SK-N-SH (cell line): ENCODE measurements around the gene NR2F1-AS1. TPM values are rescaled to one million over a fixed set of nuclear protein-coding genes. Genes with fewer than 3 reads are reported as not detected.
A peak's percentile ranks its signal among the peaks of the same experiment; 100 is the strongest.

Experiments used
- CTCF ChIA-PET: fragments of 300-600, 350-600 bp; formaldehyde crosslinking; extraction: SDS; loops from one replicate; lab custom pipeline; 2021; lab: Yijun Ruan, JAX
- POLR2A ChIA-PET: fragments of 350-600 bp; sonication (Branson Sonifier 250); formaldehyde crosslinking; extraction: SDS; loops from one replicate; lab custom pipeline; 2020; ENCODE audit warnings: antibody characterized with exemption, inconsistent platforms; lab: Yijun Ruan, JAX
- DNase-seq: peaks from one replicate; pipeline ENCODE4 v3.0.0; 2012
- H2AFZ ChIP-seq: fragments of 200-600 bp; sonication (generic); 2 replicates; pipeline ENCODE4 v1.8.1; 2016; ENCODE audit warnings: antibody characterized with exemption, mild to moderate bottlenecking, low read depth
- H3F3A ChIP-seq: fragments of 200-600 bp; sonication (generic); replicated peaks from 2 replicates; pipeline ENCODE3; 2016; ENCODE audit warnings: antibody characterized with exemption, mild to moderate bottlenecking; ENCODE audit not compliant: insufficient read depth
- H3K27ac ChIP-seq, 2 experiments: fragments of 200-500 bp in 1 of 2; fragments of 200-600 bp in 1 of 2; sonication (Bioruptor generic) in 1 of 2; sonication (generic), shearing (Covaris generic) in 1 of 2; 2 replicates each; pipeline versions ENCODE4 v1.5.1 to v1.6.1; 2014 to 2016; ENCODE audit warnings: low read depth in 2 of 2, inconsistent platforms in 1 of 2, low read length in 1 of 2, mild to moderate bottlenecking in 1 of 2, mixed read lengths in 1 of 2
- H3K27me3 ChIP-seq: fragments of 200-600 bp; sonication (generic), shearing (Covaris generic); 2 replicates; pipeline ENCODE4 v1.6.1; 2016; ENCODE audit warnings: mixed run types; ENCODE audit not compliant: insufficient read depth
- H3K36me3 ChIP-seq, 2 experiments: fragments of 200-500 bp in 1 of 2; fragments of 200-600 bp in 1 of 2; sonication (Bioruptor generic) in 1 of 2; sonication (generic) in 1 of 2; replicated peaks in 1 of 2; 2 replicates each; pipeline versions ENCODE3 to v1.5.1; 2014 to 2016; ENCODE audit warnings: low read length in 1 of 2, mild to moderate bottlenecking in 1 of 2; ENCODE audit not compliant: insufficient read depth in 2 of 2, control insufficient read depth in 1 of 2
- H3K4me1 ChIP-seq, 2 experiments: fragments of 200-500 bp in 1 of 2; fragments of 200-600 bp in 1 of 2; sonication (Bioruptor generic) in 1 of 2; sonication (generic), shearing (Covaris generic) in 1 of 2; 2 replicates each; pipeline versions ENCODE4 v1.5.1 to v1.6.1; 2014 to 2016; ENCODE audit warnings: low read depth in 1 of 2, low read length in 1 of 2, mixed run types in 1 of 2; ENCODE audit not compliant: insufficient read depth in 2 of 2, control insufficient read depth in 1 of 2
- H3K4me2 ChIP-seq: fragments of 200-600 bp; sonication (generic), shearing (Covaris generic); 2 replicates; pipeline ENCODE4 v1.6.1; 2017; ENCODE audit warnings: mixed run types
- H3K4me3 ChIP-seq, 2 experiments: fragments of 200-500 bp in 1 of 2; fragments of 200-600 bp in 1 of 2; sonication (Bioruptor generic) in 1 of 2; sonication (generic), shearing (Covaris generic) in 1 of 2; 2 replicates each; pipeline versions ENCODE4 v1.5.1 to v1.8.1; 2014 to 2016; ENCODE audit warnings: low read depth in 2 of 2, inconsistent platforms in 1 of 2, low read length in 1 of 2, mild to moderate bottlenecking in 1 of 2, mixed read lengths in 1 of 2, moderate library complexity in 1 of 2
- H3K79me2 ChIP-seq: fragments of 200-600 bp; sonication (generic); 2 replicates; pipeline ENCODE4 v1.8.1; 2017; ENCODE audit warnings: mild to moderate bottlenecking; ENCODE audit not compliant: insufficient read depth
- H3K9ac ChIP-seq: fragments of 200-600 bp; sonication (generic); 2 replicates; pipeline ENCODE4 v1.6.1; 2017; ENCODE audit warnings: mixed run types
- H3K9me2 ChIP-seq: fragments of 200-600 bp; sonication (generic); 2 replicates; pipeline ENCODE4 v1.6.1; 2017; ENCODE audit warnings: mixed run types
- H3K9me3 ChIP-seq: fragments of 200-600 bp; sonication (generic); 2 replicates; pipeline ENCODE4 v1.6.1; 2017; ENCODE audit warnings: mixed run types, mild to moderate bottlenecking, moderate library complexity
- H4K20me1 ChIP-seq: fragments of 200-600 bp; sonication (generic); 2 replicates; pipeline ENCODE4 v1.6.1; 2017; ENCODE audit warnings: mild to moderate bottlenecking, mixed run types; ENCODE audit not compliant: insufficient read depth
- CHD2 ChIP-seq: fragments of 150-350 bp; IDR thresholded peaks from 2 replicates; pipeline ENCODE4 v1.6.1; 2018; ENCODE audit warnings: low read length; ENCODE audit not compliant: partially characterized antibody
- ELF1 ChIP-seq: IDR thresholded peaks from 2 replicates; pipeline ENCODE4 v1.4.0; 2012
- EP300 ChIP-seq, 2 experiments: IDR thresholded peaks; 2 replicates each; pipeline versions ENCODE4 v1.4.0 to v1.6.1; 2012; ENCODE audit warnings: borderline replicate concordance in 1 of 2, low read depth in 1 of 2, low read length in 1 of 2
- EZH2phosphoT487 ChIP-seq: fragments of 200-600 bp; sonication (generic); IDR thresholded peaks from 2 replicates; pipeline ENCODE4 v1.6.1; 2017; ENCODE audit warnings: low read depth, mixed run types, mild to moderate bottlenecking, antibody characterized with exemption, moderate library complexity, borderline replicate concordance
- FOSL2 ChIP-seq: IDR thresholded peaks from 2 replicates; pipeline ENCODE4 v1.4.0; 2012; ENCODE audit warnings: low read depth, mild to moderate bottlenecking, moderate library complexity, borderline replicate concordance
- FOXJ3 ChIP-seq: sonication (generic); formaldehyde crosslinking; IDR thresholded peaks from 2 replicates; pipeline ENCODE4 v1.5.1; 2020; ENCODE audit warnings: mild to moderate bottlenecking, missing genetic modification reagents
- FOXM1 ChIP-seq: IDR thresholded peaks from 2 replicates; pipeline ENCODE4 v1.4.0; 2012; ENCODE audit warnings: low read depth, mild to moderate bottlenecking
- GABPA ChIP-seq: IDR thresholded peaks from 2 replicates; pipeline ENCODE4 v1.4.0; 2012; ENCODE audit warnings: low read depth, mild to moderate bottlenecking
- GATA2 ChIP-seq: sonication (generic); formaldehyde crosslinking; IDR thresholded peaks from 2 replicates; pipeline ENCODE4 v1.5.0; 2020; ENCODE audit warnings: mild to moderate bottlenecking, missing genetic modification reagents
- MEF2A ChIP-seq: IDR thresholded peaks from 2 replicates; pipeline ENCODE4 v1.4.0; 2012; ENCODE audit warnings: low read depth, borderline replicate concordance
- MXI1 ChIP-seq: IDR thresholded peaks from 2 replicates; pipeline ENCODE4 v1.6.1; 2012; ENCODE audit warnings: mild to moderate bottlenecking, low read depth, low read length, improper control_type of control experiment
- NFIC ChIP-seq: IDR thresholded peaks from 2 replicates; pipeline ENCODE4 v1.4.0; 2012; ENCODE audit warnings: borderline replicate concordance
- POLR2AphosphoS5 ChIP-seq: IDR thresholded peaks from 2 replicates; pipeline ENCODE4 v1.6.1; 2012; ENCODE audit warnings: low read depth, low read length
- RCOR1 ChIP-seq: fragments of 150-350 bp; IDR thresholded peaks from 2 replicates; pipeline ENCODE4 v1.6.1; 2017; ENCODE audit warnings: antibody characterized with exemption, low read length
- SIN3A ChIP-seq: IDR thresholded peaks from 2 replicates; pipeline ENCODE4 v1.6.1; 2012; ENCODE audit warnings: low read depth, mild to moderate bottlenecking, low read length, moderate library complexity, borderline replicate concordance
- SMC3 ChIP-seq: IDR thresholded peaks from 2 replicates; pipeline ENCODE4 v1.6.1; 2012; ENCODE audit warnings: low read depth, low read length, improper control_type of control experiment
- TAF1 ChIP-seq: IDR thresholded peaks from 2 replicates; pipeline ENCODE4 v1.6.1; 2012; ENCODE audit warnings: low read depth, mild to moderate bottlenecking, low read length, moderate library complexity, borderline replicate concordance
- TEAD4 ChIP-seq: IDR thresholded peaks from 2 replicates; pipeline ENCODE4 v1.4.0; 2012; ENCODE audit warnings: mild to moderate bottlenecking, borderline replicate concordance; ENCODE audit not compliant: insufficient read depth
- YY1 ChIP-seq: IDR thresholded peaks from 2 replicates; pipeline ENCODE4 v1.4.0; 2012; ENCODE audit warnings: low read depth, mild to moderate bottlenecking
- WGBS: methylation state at CpG from one replicate; pipeline ENCODE4 v1.1.6; 2017; ENCODE audit warnings: low lambda C conversion rate; 5-methylcytosine and 5-hydroxymethylcytosine counted together
- polyA plus RNA-seq, 3 experiments: library from polyadenylated mRNA; depleted of rRNA; stranded (reverse); fragments of >200 nt; gene quantifications; 2 replicates each; pipeline ENCODE4 v1.2.3, GENCODE V29; 2012
- TF ChIP-seq, protein P1 (sequence below): IDR thresholded peaks from 2 replicates; pipeline ENCODE4 v1.4.0; 2012; ENCODE audit warnings: low read depth, borderline replicate concordance
- TF ChIP-seq, protein P2 (sequence below): IDR thresholded peaks from 2 replicates; pipeline ENCODE4; 2012
- TF ChIP-seq, protein P3 (sequence below): fragments of 150-350 bp; IDR thresholded peaks from 2 replicates; pipeline ENCODE4 v1.6.1; 2017; ENCODE audit warnings: antibody characterized with exemption, low read length, low read depth, borderline replicate concordance

Gene NR2F1-AS1
- polyA plus RNA-seq, 1 of the 3 experiments (the other 2 are of a cell fraction), result 7.4 TPM

DNA sequence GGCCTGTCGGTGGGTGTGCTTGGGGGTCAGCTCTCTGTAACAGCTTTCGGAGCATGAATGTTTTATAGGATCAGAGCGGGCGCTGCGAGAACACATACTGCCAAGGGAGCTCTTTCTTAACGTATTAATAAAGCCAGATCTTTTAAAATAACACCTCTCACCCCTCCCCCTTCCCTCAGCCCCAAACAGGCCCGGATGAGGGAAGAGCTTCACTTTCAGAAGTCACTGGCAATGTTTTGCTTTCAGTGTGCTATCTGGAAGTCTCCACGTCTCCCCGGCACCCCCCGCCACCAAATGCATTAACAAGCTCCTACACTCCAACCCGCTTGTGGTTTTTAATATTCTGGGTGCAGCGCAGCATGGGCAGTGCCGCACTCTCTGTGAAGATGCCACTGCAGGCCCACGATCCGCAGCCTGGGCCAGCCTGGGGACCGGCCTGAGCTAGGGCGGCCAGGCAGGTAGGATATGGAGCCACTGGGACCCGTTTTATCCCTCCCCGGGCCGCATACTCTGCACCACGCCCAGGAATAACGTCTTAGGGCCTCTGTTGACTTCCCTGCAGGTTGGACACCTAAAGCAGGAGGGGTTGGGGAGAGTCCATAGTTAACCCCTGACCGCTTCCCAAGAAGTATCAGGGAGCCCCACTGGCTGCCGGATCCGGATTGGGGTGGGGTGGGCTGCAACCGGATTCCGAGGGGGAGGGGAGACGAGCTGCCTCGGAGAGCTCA lies 14.6 kb upstream of the NR2F1-AS1 start:
- Histone ChIP-seq H3K4me2 (no peak overlapping the region), H3K9me3 (no peaks in the 10 kb centered on the region), H3K9me2 (no peaks in the 10 kb centered on the region), H3K4me3 (no peak overlapping the region), H4K20me1 (0 out of 2 replicates have a peak, but pooled peaks cover 4% of the 10 kb centered on the region), H3K27me3 (no peaks in the 10 kb centered on the region), H3K9ac (no peak overlapping the region), H3K4me1 (peaks cover 6 to 9% of the 10 kb centered on the region in 2 experiments; a peak in 3 of 4 replicates), H3K27ac (no peak overlapping the region), H2AFZ (no peak overlapping the region), H3F3A (peaks cover 4% of the 10 kb centered on the region), H3K79me2 (peaks cover 27% of the 10 kb centered on the region), H3K36me3 (peaks cover 21 to 42% of the 10 kb centered on the region in 2 experiments)
- ChIA-PET CTCF (interaction anchor here (0.9 to 1.6 kb wide), 3 partner anchors 26 to 206 kb away, joined by 3 to 7 read pairs (median 4); no protein-coding TSS in a partner anchor), POLR2A (no interaction called here)
- 95% methylated on average over 28 of the region's 29 CpGs for WGBS
- no peak for TF ChIP-seq CHD2
- TF ChIP-seq YY1, result no peak
- TF ChIP-seq RCOR1, result no peak
- no peak for TF ChIP-seq GABPA
- no peak for TF ChIP-seq POLR2AphosphoS5
- no peak for TF ChIP-seq ELF1
- no peak for DNase-seq

DNA sequence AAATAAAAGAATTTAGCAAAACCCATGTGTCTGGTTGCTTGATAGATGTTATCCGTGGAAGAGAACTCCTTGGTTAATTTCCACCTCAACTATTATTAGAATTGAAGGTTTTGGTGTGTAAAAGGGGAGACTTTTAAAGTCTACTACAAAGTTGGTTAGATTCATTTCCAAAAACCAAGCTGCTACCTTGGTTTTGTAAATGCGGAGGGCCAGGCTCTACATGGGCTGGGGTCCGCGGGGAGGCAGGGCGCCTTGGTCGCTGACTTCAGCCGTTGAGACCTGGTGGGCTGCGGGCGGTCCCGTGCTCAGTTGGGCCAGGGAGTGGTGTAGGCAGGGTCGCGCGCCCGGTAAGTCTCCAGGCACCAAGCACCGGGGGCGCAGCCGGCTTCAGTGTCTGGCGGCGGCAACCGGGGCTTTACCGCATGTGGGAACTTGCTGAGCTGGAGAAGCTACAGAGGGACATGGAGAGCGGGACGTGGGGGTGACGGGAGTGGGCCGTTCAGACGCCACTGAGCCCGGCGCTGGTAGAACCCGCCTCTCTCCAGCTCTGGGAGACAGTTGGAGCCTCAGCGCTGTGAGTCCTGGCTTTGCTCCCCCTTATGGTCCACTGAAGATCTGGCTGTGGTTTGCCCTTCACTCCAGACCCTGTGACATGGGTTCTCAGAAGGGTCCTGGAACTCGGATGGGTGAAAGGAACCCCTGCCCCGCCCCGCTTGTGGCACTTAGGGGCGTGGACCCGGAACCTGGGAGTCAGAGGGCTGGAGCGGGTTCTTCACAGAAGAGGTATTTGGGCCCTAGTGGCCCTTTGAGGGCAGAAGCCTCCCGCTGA lies 13.8 kb upstream of the NR2F1-AS1 start:
- H3K79me2 ChIP-seq, result peaks cover 34% of the 10 kb centered on the region
- no peak overlapping the region; a peak in 1 of 4 replicates for H3K27ac ChIP-seq
- peaks cover 21 to 45% of the 10 kb centered on the region in 2 experiments for H3K36me3 ChIP-seq
- WGBS, result 98% methylated on average over 23 of the region's 37 CpGs
- H3K4me3 ChIP-seq, result no peak overlapping the region
- peaks cover 4% of the 10 kb centered on the region; the same call in 1 of the 2 replicates for H4K20me1 ChIP-seq
- H3K9me3 ChIP-seq, result no peaks in the 10 kb centered on the region
- H3F3A ChIP-seq, result peaks cover 2% of the 10 kb centered on the region
- no peak overlapping the region for H3K9ac ChIP-seq
- ChIA-PET POLR2A (no interaction called here), CTCF (interaction anchor here (0.9 to 1.6 kb wide), 3 partner anchors 27 to 207 kb away, joined by 3 to 7 read pairs (median 3); no protein-coding TSS in a partner anchor)
- no peak overlapping the region for H2AFZ ChIP-seq
- H3K9me2 ChIP-seq, result no peaks in the 10 kb centered on the region
- H3K4me2 ChIP-seq, result no peak overlapping the region
- TF ChIP-seq FOXJ3 (CRISPR knock-in tag) (no peak), TAF1 (no peak), SIN3A (no peak), GATA2 (CRISPR knock-in tag) (no peak), EZH2phosphoT487 (no peak), NFIC (no peak), CHD2 (no peak), TEAD4 (no peak), FOXM1 (no peak), MXI1 (no peak), FOSL2 (no peak), EP300 (IDR thresholded peaks at IDR 0.05; ENCODE audit: borderline replicate concordance in 1 of 2, low read depth in 1 of 2, low read length in 1 of 2) (no peak), SMC3 (no peak), YY1 (no peak), MEF2A (no peak)
- TF ChIP-seq, protein P1, sequence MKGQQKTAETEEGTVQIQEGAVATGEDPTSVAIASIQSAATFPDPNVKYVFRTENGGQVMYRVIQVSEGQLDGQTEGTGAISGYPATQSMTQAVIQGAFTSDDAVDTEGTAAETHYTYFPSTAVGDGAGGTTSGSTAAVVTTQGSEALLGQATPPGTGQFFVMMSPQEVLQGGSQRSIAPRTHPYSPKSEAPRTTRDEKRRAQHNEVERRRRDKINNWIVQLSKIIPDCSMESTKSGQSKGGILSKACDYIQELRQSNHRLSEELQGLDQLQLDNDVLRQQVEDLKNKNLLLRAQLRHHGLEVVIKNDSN, result no peak
- TF ChIP-seq, protein P2, sequence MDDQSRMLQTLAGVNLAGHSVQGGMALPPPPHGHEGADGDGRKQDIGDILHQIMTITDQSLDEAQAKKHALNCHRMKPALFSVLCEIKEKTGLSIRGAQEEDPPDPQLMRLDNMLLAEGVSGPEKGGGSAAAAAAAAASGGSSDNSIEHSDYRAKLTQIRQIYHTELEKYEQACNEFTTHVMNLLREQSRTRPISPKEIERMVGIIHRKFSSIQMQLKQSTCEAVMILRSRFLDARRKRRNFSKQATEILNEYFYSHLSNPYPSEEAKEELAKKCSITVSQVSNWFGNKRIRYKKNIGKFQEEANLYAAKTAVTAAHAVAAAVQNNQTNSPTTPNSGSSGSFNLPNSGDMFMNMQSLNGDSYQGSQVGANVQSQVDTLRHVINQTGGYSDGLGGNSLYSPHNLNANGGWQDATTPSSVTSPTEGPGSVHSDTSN, result no peak
- TF ChIP-seq, protein P3, sequence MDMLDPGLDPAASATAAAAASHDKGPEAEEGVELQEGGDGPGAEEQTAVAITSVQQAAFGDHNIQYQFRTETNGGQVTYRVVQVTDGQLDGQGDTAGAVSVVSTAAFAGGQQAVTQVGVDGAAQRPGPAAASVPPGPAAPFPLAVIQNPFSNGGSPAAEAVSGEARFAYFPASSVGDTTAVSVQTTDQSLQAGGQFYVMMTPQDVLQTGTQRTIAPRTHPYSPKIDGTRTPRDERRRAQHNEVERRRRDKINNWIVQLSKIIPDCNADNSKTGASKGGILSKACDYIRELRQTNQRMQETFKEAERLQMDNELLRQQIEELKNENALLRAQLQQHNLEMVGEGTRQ, result no peak
- H3K4me1 ChIP-seq, result peaks cover under 1 to 14% of the 10 kb centered on the region in 2 experiments; a peak in 3 of 4 replicates
- H3K27me3 ChIP-seq, result no peaks in the 10 kb centered on the region
- DNase-seq, result peak; percentile 22
